K562 (cell line): ENCODE measurements around the gene CDCP1. TPM values are rescaled to one million over a fixed set of nuclear protein-coding genes. Genes with fewer than 3 reads are reported as not detected.

ENCODE experiments used
- BCL6 ChIP-seq: fragments of 250-450 bp; sonication (Bioruptor Pico); IDR thresholded peaks from 2 replicates; pipeline ENCODE4 v1.4.0; 2020
- CC2D1A ChIP-seq: fragments of 450-650 bp; IDR thresholded peaks from 2 replicates; pipeline ENCODE4 v1.6.1; 2017; ENCODE audit warnings: mild to moderate bottlenecking
- CREBBP ChIP-seq: IDR thresholded peaks from one replicate; pipeline ENCODE4 v1.6.1; 2012; ENCODE audit warnings: low read depth, mild to moderate bottlenecking, control low read depth, inconsistent platforms, low read length
- ERF ChIP-seq: fragments of 450-650 bp; formaldehyde crosslinking; IDR thresholded peaks from 2 replicates; pipeline ENCODE4 v1.4.0; 2020; ENCODE audit warnings: mild to moderate bottlenecking, mixed read lengths
- FOXJ3 ChIP-seq: sonication (generic); formaldehyde crosslinking; IDR thresholded peaks from 2 replicates; pipeline ENCODE4 v1.4.0; 2020; ENCODE audit warnings: mild to moderate bottlenecking, missing genetic modification reagents
- HIVEP1 ChIP-seq: fragments of 250-450 bp; sonication (Bioruptor Pico); IDR thresholded peaks from 2 replicates; pipeline ENCODE4 v1.4.0; 2020; ENCODE audit warnings: mild to moderate bottlenecking
- JUN ChIP-seq, 2 experiments: sonication (generic) in 1 of 2; formaldehyde crosslinking in 1 of 2; IDR thresholded peaks; 2 replicates each; pipeline versions ENCODE4 v1.6.1 to v1.8.0; 2012 to 2022; ENCODE audit warnings: borderline replicate concordance in 2 of 2, mild to moderate bottlenecking in 2 of 2, improper control_type of control experiment in 1 of 2, low read depth in 1 of 2, low read length in 1 of 2, missing genetic modification reagents in 1 of 2
- KLF6 ChIP-seq: fragments of 250-450 bp; sonication (Bioruptor Pico); IDR thresholded peaks from 2 replicates; pipeline ENCODE4 v1.4.0; 2020; ENCODE audit warnings: mild to moderate bottlenecking, moderate library complexity, borderline replicate concordance
- MEIS2 ChIP-seq: fragments of 450-650 bp; IDR thresholded peaks from 2 replicates; pipeline ENCODE4 v1.6.1; 2014; ENCODE audit warnings: mild to moderate bottlenecking; ENCODE audit not compliant: partially characterized antibody
- MTF1 ChIP-seq: fragments of 250-450 bp; sonication (Bioruptor Pico); IDR thresholded peaks from 2 replicates; pipeline ENCODE4 v1.9.0; 2021; ENCODE audit warnings: moderate library complexity, mild to moderate bottlenecking, inconsistent platforms, borderline replicate concordance
- PPARD ChIP-seq: fragments of 250-450 bp; sonication (Bioruptor Pico); IDR thresholded peaks from 2 replicates; pipeline ENCODE4 v1.8.0; 2022; ENCODE audit warnings: inconsistent platforms, mild to moderate bottlenecking, moderate library complexity
- RBFOX2 ChIP-seq: fragments of 200-400 bp; formaldehyde crosslinking; IDR thresholded peaks from 2 replicates; pipeline ENCODE4 v1.6.1; 2017; ENCODE audit warnings: low read depth, mild to moderate bottlenecking, low read length, moderate library complexity
- SFPQ ChIP-seq: fragments of 200-400 bp; formaldehyde crosslinking; IDR thresholded peaks from 2 replicates; pipeline ENCODE4 v1.6.1; 2017; ENCODE audit warnings: mild to moderate bottlenecking, low read depth, low read length, moderate library complexity
- SMC3 ChIP-seq: conservative IDR thresholded peaks from 2 replicates; pipeline ENCODE4 v1.6.1; 2011; ENCODE audit warnings: low read depth, low read length, improper control_type of control experiment; ENCODE audit not compliant: insufficient read depth
- STAT5B ChIP-seq: fragments of 250-450 bp; sonication (Bioruptor Pico); IDR thresholded peaks from 2 replicates; pipeline ENCODE4 v1.8.0; 2021; ENCODE audit warnings: mild to moderate bottlenecking, inconsistent platforms
- STAT6 ChIP-seq: sonication (generic); formaldehyde crosslinking; IDR thresholded peaks from 2 replicates; pipeline ENCODE4 v1.8.1; 2023; ENCODE audit warnings: mild to moderate bottlenecking, missing genetic modification reagents
- TAF1 ChIP-seq: IDR thresholded peaks from 2 replicates; pipeline ENCODE4 v1.6.1; 2011; ENCODE audit warnings: mild to moderate bottlenecking, low read length, moderate library complexity; ENCODE audit not compliant: insufficient read depth, control insufficient read depth, severe bottlenecking; ENCODE audit errors: extremely low read depth
- TEAD1 ChIP-seq, 2 experiments: fragments of 450-650 bp in 1 of 2; sonication (generic) in 1 of 2; formaldehyde crosslinking; IDR thresholded peaks; 2 replicates each; pipeline versions ENCODE4 v1.4.0 to v1.8.0; 2020 to 2022; ENCODE audit warnings: mild to moderate bottlenecking in 2 of 2, missing genetic modification reagents in 1 of 2
- ZBTB12 ChIP-seq: fragments of 250-450 bp; sonication (Bioruptor Pico); IDR thresholded peaks from 2 replicates; pipeline ENCODE4 v1.4.0; 2020
- ZNF143 ChIP-seq: sonication (generic); formaldehyde crosslinking; IDR thresholded peaks from 2 replicates; pipeline ENCODE4 v1.9.0; 2022; ENCODE audit warnings: mild to moderate bottlenecking, missing genetic modification reagents
- ZNF174 ChIP-seq: fragments of 250-450 bp; sonication (Bioruptor Pico); IDR thresholded peaks from 2 replicates; pipeline ENCODE4 v1.4.0; 2020; ENCODE audit warnings: mild to moderate bottlenecking
- ZNF740 ChIP-seq, 3 experiments: fragments of 200-800 bp in 1 of 3; sonication (Bioruptor generic) in 1 of 3; sonication (generic) in 1 of 3; formaldehyde crosslinking in 1 of 3; IDR thresholded peaks; 2 replicates each; pipeline versions ENCODE4 v1.6.1 to v1.8.0; 2016 to 2022; ENCODE audit warnings: mild to moderate bottlenecking in 2 of 3, missing compliant biosample characterization in 2 of 3, missing genetic modification characterization in 2 of 3, missing genetic modification reagents in 1 of 3
- polyA plus RNA-seq, 8 experiments: library from polyadenylated mRNA; depleted of rRNA in 4 of 8; stranded (reverse) in 5 of 8; unstranded in 3 of 8; fragments of >200 nt; fragmentation: Nextera tagmentation in 2 of 8; fragmentation: Illumina TruSeq in 1 of 8; extraction: Ambion mirVana in 2 of 8; extraction: Trizol in 1 of 8; gene quantifications; 2 replicates each; pipeline versions ENCODE4 v1.2.1 to v1.2.3, GENCODE V29; 2011 to 2014; ENCODE audit warnings: inconsistent platforms in 1 of 8, missing spikeins in 1 of 8
- total RNA-seq, 7 experiments: library from RNA; depleted of rRNA in 6 of 7; stranded (reverse); fragments of >200 nt in 6 of 7; fragmentation: Illumina TruSeq in 2 of 7; extraction: Trizol in 2 of 7; gene quantifications; 2 replicates each; pipeline versions ENCODE4 v1.2.1 to v1.2.3, GENCODE V29; 2011 to 2021; ENCODE audit warnings: low replicate concordance in 1 of 7

Gene CDCP1
- total and polyA plus RNA-seq, 9 of the 15 experiments (the other 6 are each of a cell fraction or from before 2014, with no cell fraction given): 3.9 to 16.4 (median 5.2) TPM

- TF ChIP-seq ZNF740 (CRISPR knock-in tag; IDR thresholded peaks at IDR 0.05) (no peak), ZNF740 (tag; IDR thresholded peaks at IDR 0.05) (no peak), MEIS2 (peak; percentile 6), TAF1 (no peak), ZNF143 (CRISPR knock-in tag) (no peak), SFPQ (no peak), TEAD1 (CRISPR knock-in tag; IDR thresholded peaks at IDR 0.05) (0 out of 4 replicates have a peak, but pooled peaks of 1 of the 2 experiments have one; percentile 33), HIVEP1 (CRISPR knock-in tag) (no peak), FOXJ3 (no peak), STAT6 (CRISPR knock-in tag) (no peak), SMC3 (no peak), ZNF174 (CRISPR knock-in tag) (no peak), MTF1 (CRISPR knock-in tag) (no peak), BCL6 (CRISPR knock-in tag) (peak; percentile 66; the same call in 1 of the 2 replicates), CC2D1A (no peak), JUN (IDR thresholded peaks at IDR 0.05; ENCODE audit: borderline replicate concordance, low read depth, low read length) (no peak), JUN (CRISPR knock-in tag; IDR thresholded peaks at IDR 0.05; ENCODE audit: borderline replicate concordance) (no peak), ZBTB12 (CRISPR knock-in tag) (no peak), STAT5B (CRISPR knock-in tag) (no peak), KLF6 (CRISPR knock-in tag) (no peak), CREBBP (no peak), RBFOX2 (no peak), ERF (CRISPR knock-in tag) (peak; percentile 54; the same call in 1 of the 2 replicates), PPARD (CRISPR knock-in tag) (no peak)
Observed at GRCh38 chr3:45100981-45101407, 45.2 kb downstream of the CDCP1 start (continued).
